Measurements from ENCODE around the gene PDHA2.

- TF ChIP-seq EZH2 (IDR thresholded peaks at IDR 0.05; ENCODE audit: low read length), result no peak
- TF ChIP-seq CTCF (optimal IDR thresholded peaks at IDR 0.05 in 1 of 3, IDR thresholded peaks at IDR 0.05 in 1 of 3, conservative IDR thresholded peaks at IDR 0.05 in 1 of 3; ENCODE audit: extremely low read depth in 1 of 3, insufficient read depth in 2 of 3, low read length in 3 of 3), result no peak
Measured at GRCh38 chr4:95839891-95840290, at the start of gene PDHA2.
